WTC11 (cell line): ENCODE measurements around the gene ANTXRL.
"Not testable (repeated sequence)": the region's sequence is repeated elsewhere in the genome, so short reads cannot be mapped to it uniquely, and the experiment has no call there.

Experiments
- CREB1 ChIP-seq: sonication (generic); formaldehyde crosslinking; IDR thresholded peaks from 2 replicates; pipeline ENCODE4 v1.8.0; 2023; ENCODE audit warnings: mild to moderate bottlenecking, missing genetic modification reagents
- CTCF ChIP-seq: fragments of 200-600 bp; IDR thresholded peaks from 2 replicates; pipeline ENCODE4 v1.8.0; 2022; ENCODE audit warnings: antibody characterized with exemption
- USF2 ChIP-seq: sonication (generic); formaldehyde crosslinking; IDR thresholded peaks from 2 replicates; pipeline ENCODE4 v1.8.1; 2023; ENCODE audit warnings: mild to moderate bottlenecking, missing genetic modification reagents, moderate library complexity

GRCh38 chr10:46265566-46266305 lies 21.1 kb upstream of the ANTXRL start:
- TF ChIP-seq CREB1 (CRISPR knock-in tag); USF2 (CRISPR knock-in tag); CTCF: not testable (repeated sequence)
